ENCODE data around the gene WRNIP1.
A peak's percentile ranks its signal among the peaks of the same experiment; 100 is the strongest.
"Not testable (repeated sequence)": the region's sequence is repeated elsewhere in the genome, so short reads cannot be mapped to it uniquely, and the experiment has no call there.

Gene WRNIP1

DNA sequence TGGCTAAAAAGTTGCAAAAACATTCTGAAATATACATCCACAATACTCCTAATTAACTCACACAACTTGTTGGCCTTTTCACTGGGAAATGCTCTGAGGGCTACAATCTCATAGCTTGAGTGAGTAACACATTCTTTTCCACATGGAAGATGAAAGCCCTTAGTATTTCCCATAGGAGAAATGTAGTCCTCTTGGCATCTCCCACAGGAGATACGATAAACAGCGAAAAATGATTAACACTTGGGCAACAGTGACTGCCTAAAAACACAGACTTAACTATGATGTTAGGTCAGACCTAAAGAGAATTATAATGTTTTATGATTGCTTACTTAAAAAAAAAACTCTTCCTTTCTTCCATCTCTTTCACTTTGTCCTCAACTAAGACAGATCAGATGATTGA lies 23.4 kb upstream of the WRNIP1 start:
- no peak for DNase-seq (ENCODE audit: low spot score)

DNA sequence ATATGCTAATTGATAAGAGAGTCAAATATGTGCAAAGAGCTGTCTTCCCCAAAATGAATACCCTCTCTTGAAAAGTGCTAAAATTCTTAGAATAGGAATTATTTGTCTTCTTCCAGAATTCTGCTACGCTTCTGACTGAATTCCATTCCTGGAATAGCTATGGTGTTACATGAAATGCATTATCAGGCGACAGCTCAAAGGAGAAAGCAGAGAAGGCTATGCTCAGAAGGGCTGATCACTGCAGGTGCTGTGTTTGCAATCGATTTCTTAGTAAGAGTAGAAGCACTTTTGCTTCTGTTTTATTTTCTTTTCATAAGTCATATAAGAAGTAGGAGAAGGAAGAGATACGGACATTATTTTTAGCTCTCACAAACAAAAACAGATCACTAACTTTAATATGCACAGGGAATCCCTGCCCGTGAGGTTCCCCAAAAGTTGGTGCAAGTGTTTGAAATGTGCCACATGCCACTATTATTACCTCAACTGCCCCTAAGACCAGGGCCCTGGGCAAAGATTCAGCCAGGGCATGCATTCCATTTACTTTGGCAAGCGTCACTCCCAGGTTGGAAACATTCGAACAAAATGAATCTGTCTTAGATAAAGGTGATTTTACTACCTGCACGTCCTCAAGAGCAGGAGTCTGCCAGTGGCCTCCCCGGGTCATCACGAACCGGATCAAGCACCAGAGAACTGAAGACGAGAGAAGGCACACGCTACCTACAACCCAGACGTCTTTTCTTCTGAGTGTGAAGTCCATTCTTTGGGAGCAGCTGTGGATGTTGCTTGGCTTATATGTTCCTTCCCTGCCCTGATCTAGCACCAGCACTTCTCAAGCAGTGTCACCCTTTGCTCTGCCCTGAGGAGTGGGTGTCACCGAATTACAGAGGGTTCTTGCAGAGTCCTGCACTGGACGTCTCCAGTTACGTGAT lies 21.6 kb upstream of the WRNIP1 start:
- no peak for DNase-seq (ENCODE audit: low spot score)

DNA sequence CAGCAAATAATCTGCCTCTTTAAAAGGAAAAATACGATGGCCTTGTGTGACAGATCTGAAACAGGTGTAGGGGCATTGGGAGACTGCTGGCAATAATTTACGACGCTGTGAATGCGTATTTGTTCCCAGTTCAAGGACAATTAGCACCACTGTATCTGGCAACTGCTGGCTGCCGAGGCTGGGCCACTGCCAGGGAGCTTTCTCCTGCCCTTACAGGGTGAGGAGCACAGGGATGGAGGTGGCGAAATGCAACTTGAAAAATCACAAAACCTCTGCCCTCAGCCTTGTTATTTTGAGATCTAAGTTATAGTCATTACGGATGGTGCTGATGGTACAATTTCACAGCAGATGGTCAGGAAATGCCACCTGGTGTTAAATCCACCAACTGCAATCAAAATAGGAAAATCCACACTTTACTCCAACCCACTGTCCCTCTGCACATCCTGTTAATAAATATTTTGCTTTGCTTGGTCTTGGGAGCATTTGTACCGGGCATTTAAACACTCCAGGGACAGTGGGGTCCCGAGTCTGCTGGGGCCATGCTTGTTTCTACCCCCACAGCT lies 20.9 kb upstream of the WRNIP1 start:
- DNase-seq (ENCODE audit: low spot score), result no peak

DNA sequence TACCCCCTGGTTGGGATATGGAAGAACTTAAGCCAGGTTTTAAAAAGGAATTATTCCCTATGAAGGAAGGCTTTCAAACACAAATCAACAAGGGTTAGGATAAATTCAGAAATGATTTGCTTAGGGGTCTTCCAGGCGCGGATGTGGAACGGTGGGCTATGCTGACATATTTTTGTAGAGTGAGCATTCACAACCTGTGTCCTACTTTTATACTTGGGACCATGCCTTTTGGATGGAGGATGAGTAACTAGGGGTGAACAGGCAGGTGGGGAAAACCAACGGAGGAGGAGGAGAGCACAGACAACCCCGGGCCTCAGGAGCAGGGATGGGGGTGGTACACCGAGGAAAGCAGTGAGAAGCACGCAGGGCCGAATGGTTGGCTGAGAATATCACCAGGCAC lies 20.4 kb upstream of the WRNIP1 start:
- no peak for DNase-seq (ENCODE audit: low spot score)

DNA sequence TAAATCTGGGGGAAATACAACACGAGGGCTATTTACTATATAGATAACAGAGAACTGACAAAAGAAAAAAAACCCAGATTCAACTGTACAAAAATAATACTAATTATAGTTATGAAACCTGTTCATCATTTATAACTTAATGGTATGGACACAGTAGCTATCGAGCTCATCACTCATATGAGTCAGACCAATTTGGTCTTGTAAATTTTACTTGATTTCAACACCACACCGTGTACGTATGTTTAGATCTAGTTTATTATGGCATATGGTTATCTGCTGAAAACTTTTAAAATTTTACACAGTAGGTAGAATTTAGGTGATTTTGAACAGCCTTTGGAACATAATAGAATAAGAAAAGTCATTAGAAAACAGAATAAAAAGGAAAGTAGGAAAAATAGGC lies 19.9 kb upstream of the WRNIP1 start:
- DNase-seq (ENCODE audit: low spot score), result no peak

DNA sequence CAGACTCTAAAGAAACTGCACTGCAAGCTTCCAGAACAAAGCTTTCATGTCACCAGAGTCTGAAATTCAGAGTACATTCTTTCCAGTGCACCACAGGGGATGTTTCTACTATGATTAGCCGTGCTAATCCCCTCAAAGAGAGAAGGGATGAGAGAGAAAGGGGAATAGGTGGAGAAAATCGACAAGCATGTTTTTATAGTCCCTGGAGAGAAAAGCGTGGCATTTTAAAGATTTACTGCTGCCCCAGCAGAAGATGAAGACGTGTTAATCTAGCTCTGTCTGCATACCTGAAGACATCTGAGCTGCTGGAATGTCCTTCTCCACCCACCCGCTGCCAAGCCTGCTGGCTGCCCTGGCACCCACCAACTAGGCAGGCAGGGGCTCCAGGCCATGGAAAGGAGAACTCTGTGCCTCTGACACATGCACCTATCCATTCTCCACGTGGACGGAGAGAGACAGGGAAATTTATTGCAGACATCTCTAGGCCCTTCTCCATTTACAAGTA lies 18.6 kb upstream of the WRNIP1 start:
- DNase-seq (ENCODE audit: low spot score), result no peak

DNA sequence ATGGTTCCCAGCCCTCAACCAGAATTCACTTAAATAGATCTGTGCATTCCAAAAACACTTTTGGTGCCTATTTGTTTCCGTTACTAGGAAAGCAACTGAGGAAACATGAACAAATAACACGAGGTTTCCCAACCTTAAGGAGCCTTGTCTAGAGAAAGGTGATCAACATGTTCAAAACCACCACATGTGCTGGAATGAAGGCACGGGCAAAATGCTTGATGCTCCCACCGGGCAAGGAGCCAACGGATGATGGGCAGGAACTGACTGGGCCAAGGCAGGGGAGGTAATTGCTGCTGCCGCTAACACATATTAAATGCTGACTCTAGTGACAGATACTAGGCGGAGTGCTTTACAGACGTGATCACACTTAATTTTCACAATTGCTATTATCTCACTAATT lies 17.0 kb upstream of the WRNIP1 start:
- DNase-seq (ENCODE audit: low spot score), result no peak

DNA sequence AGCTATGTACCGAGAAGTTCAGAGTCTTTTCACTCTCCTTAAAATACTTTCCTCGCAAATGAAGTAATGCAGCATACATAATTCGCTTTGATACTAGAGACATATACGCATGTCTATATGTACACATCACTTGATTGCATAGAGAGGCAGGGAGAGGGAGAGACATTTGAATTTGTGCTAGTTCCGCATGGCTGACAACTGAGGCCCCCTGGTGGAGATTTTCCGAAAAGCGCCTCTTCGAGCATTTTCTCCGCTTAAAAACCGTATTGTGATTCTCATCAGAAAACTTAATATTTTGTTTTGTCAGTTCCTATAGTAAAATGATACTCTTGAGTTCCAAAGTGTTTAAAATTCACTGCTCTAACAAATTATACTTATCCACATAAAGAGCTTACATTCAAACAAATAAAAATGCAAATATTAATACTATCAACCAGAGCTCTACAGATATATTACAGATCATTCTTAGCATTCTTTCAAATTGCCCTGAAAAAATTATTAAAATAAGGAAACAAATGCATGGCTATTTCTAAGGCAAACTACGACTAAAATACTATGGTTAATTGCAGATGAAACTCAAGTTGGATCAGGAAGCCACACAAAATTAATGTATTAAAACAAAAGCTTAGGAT lies 15.1 kb upstream of the WRNIP1 start:
- DNase-seq (ENCODE audit: low spot score), result peak; percentile 69

DNA sequence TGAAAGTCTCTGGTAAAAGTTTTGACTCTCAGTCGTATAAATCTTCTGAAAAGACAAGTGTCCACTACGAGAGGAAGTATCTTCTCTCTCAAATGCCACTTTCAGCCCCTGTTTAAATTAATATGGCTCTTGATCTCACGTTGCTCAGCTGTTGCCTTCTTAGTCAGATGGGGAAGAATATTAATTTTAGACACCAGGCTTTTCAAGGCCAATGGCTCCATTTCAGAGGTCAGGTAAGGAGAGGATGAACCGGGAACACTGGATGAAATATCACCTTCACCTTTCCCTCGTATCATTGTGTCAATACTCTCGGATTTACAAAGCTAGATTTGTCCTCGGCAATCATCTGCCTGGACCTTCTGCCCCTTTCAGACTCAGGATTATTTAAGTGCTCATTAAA lies 14.4 kb upstream of the WRNIP1 start, which contains the start of gene MYLK4:
TSS of gene MYLK4 (minus strand) at position 91 of the 400 bp plus-strand sequence. CDS start 1,628 bp downstream, outside the sequence.
- no peak for DNase-seq (ENCODE audit: low spot score)

DNA sequence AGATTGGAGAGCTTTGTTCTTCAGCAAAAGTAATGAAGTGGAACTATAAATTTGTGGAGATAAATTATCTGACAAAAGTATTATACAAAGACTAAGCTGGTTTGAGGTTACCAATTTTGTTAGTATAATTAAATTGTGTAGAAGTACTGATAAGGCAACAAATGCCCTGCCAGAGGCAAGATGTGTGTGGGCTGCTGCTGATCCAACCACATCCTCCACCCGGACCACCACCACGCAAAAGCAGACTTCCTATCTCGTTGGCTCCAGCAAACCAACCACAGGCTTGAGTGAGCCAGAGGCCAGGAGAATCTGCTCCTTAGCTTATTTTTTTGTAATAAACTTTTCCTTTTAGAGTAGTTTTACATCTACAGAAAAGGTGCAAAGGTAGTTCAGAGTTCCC lies 13.3 kb upstream of the WRNIP1 start:
- no peak for DNase-seq (ENCODE audit: low spot score)

DNA sequence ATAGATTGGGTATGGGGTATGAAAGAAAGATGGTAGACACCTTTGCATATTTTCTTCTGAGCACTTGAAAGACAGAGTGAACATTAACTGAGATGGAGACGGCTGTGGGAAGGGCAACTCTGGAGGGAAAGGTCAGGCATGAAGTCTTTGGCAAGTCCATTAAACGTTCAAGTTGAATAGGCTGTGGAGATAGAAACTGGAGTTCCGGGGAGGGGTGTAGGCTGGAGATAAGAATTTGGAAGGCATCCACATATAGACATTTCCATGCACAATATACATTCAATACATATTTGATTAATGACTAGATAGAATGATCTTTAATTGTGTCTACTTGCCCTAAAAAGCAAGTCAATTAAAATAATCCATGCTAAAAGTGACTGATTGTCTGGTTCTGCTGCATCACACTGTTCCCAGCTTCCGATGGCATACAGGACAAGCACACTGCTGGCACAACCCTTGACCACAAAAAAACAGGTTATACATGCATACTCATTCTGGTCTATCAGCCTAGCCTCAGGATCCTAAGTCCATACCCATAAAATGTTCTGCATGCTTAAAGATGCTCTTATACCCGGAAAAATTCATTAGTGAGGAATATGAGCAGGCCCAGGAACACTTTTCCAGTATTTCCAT lies 12.6 kb upstream of the WRNIP1 start:
- no peak for DNase-seq (ENCODE audit: low spot score)

DNA sequence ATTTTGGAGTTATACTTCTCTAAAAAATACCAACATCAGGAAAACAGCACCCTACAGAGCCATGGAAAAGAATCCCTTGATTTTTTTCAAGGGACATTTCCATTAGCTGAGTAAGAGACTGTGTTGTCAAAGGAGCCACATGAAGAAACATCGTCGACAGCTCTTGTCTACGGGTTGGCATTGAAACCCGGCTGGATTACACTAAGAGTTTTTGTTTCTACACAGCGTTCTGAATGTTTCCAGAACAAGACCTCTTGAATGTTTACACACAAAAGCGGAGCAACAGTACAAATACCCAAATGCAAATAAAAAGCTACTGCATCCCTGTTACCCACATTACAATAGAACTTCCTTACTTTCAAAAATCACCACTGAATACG lies 12.1 kb upstream of the WRNIP1 start:
- DNase-seq (ENCODE audit: low spot score), result no peak

DNA sequence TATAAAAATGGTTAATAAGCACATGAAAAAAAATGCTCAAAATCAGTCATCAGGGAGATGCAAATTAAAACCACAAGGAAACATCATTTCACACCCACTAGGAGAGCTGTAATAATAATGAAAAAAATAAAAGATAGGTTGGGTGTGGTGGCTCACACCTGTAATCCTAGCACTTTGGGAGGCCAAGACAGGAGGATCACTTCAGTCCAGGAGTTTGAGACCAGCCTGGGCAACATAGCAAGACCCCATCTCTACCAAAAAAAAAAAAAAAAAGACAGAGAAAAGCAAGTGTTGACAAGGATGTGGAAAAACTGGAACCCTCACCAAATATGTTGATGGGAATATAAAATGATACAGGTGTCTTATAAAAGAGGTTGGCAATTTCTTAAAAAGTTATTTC lies 11.4 kb upstream of the WRNIP1 start:
- DNase-seq (ENCODE audit: low spot score), result no peak

DNA sequence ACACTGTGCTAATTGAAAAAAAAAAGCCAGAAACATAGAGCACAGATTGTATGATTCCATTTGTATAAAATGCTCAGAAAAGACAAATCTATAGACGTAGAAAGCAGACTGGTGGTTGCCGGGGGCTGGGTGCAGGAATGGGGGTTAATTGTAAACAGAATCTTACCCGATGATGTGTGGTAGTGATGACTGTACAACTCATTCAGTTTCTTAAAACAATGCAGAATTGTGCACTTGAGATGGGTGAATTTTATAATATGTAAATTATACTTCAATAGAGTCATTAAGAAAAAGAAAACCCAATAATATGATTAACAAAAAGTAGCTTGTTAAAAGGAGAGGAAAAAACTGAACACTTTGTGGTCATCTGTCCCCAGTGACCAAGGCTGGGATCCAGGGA lies 10.8 kb upstream of the WRNIP1 start:
- no peak for DNase-seq (ENCODE audit: low spot score)

DNA sequence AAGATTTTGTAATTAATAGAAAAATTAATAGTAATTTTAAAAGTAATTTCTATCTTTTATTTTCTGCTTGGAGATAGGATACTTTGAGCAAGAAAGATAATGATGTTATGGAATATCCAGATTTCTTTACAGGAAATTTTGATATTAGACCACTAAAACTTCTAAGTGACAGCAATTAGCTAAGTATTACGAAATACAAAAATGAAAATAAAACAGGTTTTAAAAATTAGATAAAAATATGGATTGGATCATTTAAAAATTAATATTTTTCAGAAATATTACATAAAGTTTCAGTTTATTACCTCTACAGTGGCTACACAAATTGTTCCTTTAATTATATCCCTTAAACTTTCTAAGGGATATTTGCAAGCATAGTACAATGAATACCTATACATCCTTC lies 10.3 kb upstream of the WRNIP1 start:
- no peak for DNase-seq (ENCODE audit: low spot score)

DNA sequence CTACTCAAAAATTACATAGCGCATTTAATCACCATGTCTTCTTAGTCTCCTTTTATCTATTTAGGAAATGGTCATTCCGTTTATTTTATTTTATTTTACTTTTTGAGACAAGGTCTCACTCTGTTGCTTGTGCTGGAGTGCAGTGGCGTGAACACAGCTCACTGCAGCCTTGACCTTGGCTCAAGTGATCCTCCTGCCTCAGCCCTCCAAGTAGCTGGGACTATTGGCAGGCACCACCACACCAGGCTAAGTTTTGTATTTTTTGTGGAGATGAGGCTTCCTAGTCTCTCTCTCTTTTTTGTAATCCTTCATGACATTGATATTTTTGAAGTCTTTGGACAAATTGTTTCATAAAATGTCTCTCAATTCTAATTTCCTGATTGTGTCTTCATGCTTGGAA lies 9.7 kb upstream of the WRNIP1 start:
- DNase-seq (ENCODE audit: low spot score), result no peak

DNA sequence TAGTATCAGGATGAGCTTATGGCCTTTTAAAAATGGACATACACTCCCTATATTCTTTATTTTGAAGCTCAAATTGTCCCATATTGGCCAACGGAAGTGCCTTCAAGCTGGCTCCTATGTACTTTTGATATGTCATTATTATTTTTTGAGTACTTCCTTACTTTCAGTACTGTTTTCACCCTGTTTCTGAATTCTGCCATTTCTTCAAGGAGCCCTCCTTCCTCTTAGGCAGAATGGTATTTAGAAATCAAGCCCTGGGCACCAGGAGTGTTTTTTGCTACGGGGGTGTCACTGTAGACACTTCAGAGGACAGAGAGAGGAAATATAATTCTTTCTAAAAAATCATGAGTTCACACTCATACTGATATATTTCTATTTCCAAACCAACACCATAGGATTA lies 9.0 kb upstream of the WRNIP1 start:
- no peak for DNase-seq (ENCODE audit: low spot score)

DNA sequence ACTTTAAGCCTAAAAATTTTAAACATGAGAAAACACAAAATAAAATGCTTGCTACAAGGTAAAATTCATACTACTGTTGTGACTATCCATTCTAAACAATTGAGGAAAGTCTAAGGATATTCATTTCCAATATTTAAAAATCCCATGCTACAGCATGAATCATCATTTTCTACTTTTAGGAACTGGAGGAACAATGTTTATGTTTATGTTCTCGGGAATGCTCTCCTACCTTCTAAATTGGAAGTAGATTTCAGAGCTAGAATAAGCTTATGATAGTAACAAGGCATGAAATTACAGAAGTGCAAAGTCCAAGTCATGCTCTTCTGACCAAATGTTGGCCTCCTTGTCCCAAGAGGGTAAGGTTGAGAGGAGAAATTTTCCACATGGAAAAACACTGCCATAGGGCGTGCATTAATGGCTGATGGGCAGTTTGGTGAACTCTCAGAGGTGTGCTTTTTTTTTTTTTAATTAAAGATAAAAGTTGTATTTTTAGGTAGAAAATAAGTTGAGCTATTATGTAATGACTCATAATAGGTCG lies 8.4 kb upstream of the WRNIP1 start:
- no peak for DNase-seq (ENCODE audit: low spot score)

DNA sequence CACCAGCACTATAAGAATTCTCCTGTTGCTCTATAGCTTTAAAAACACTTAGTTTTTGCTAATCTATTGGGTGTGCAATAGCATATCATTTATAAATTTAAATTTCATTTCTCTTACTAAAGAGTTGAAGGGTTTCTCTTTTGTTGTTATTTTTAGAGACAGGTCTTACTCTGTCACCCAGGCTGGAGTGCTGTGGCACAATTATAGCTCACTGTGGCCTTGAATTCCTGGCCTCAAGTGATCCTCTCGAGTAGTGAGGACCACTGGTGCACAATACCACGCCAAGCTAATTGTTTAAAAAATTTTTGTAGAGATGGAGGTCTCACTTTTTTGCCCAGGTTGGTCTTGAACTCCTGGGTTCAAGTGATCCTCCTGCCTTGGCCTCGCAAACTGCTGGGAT lies 6.2 kb upstream of the WRNIP1 start:
- no peak for DNase-seq (ENCODE audit: low spot score)

DNA sequence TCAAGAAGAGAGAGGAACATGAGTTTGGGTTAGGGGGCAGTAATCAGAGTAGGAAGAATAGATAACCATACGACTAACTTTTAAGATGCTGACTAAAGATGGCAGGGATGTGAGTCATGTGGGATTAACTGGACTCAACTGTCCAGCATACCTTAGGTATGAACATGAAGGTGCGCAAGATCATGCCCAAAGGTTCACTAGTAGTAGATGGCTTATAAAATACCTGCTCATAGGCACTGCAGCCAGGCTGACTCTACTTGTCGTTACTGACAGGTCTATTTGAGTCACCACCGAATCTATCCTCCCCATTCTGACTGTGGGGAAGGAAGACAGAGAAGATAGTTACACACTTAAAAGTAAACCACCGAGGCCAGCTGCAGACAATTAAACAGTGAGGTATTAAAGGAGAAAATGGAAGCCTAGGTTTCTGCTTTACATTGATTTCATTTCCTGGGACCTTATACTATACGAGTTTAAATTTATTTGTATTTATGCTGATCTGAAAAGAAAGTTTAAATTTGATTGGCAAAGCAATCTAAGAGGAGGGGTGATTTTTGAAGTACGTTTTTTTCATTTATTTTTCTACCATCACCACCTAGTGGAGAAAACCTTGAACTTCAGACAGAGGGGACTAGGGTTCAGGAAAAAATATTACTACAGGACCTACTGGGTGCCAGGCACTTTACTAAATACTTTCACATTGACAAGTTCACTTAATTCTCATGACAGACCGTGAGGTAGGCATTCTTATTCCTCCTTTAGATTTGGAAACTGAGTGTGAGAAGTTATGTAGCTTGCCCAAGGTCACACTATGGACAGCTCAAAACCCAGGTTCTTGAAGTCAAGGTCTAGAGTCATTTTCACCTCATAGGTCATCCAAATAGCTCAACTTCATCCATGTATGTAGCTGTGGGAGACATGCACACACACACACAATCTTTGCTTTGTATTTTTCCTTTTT lies 4.0 kb upstream of the WRNIP1 start:
- DNase-seq (ENCODE audit: low spot score), result peak; percentile 22

DNA sequence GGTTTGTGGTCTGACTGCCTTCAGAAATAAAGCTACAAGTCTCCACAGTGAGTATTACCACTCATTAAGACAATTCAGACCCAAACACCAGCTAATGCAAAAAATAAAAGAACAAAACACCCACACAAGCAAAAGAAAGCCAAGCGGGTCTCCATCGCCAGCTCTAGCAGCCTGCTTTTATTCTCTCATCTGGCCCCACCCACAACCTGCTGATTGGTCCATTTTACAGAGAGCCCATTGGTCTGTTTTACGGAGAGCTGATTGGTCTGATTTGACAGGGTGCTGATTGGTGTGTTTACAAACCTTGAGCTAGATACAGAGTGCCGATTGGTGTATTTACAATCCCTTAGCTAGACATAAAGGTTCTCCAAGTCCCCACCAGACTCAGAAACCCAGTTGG lies 2.3 kb upstream of the WRNIP1 start:
- DNase-seq (ENCODE audit: low spot score), result not testable (repeated sequence)

Data from germinal center (tissue), 1 donor.